Keratinocyte (primary cell): Measurements from ENCODE around the gene SPAG6. TPM values are rescaled to one million over a fixed set of nuclear protein-coding genes. Genes with fewer than 3 reads are reported as not detected.

Experiments used
- DNase-seq: peaks from one replicate; pipeline ENCODE4 v3.0.0-alpha.2; 2011; ENCODE audit warnings: low read depth, missing footprints, low spot score
- FAIRE-seq: peaks from 2 replicates; lab custom pipeline; 2011; peaks lifted over from hg19 to GRCh38; lab: Jason Lieb, UNC
- H2AFZ ChIP-seq: 2 replicates; pipeline ENCODE4 v1.6.0; 2012; ENCODE audit warnings: low read length, control low read depth, inconsistent platforms; ENCODE audit not compliant: control insufficient read depth
- H3K27ac ChIP-seq: 2 replicates; pipeline ENCODE4 v1.5.1; 2011; ENCODE audit warnings: low read length; ENCODE audit not compliant: control insufficient read depth, insufficient read depth
- H3K27me3 ChIP-seq: 3 replicates; pipeline ENCODE4 v1.6.0; 2011; ENCODE audit warnings: low read length; ENCODE audit not compliant: control insufficient read depth, insufficient read depth; ENCODE audit errors: extremely low read depth
- H3K36me3 ChIP-seq, 2 experiments: 2 replicates in 1 of 2; 3 replicates in 1 of 2; pipeline ENCODE4 v1.5.1; 2011; ENCODE audit warnings: low read length in 2 of 2, mild to moderate bottlenecking in 1 of 2; ENCODE audit not compliant: control insufficient read depth in 2 of 2, insufficient read depth in 2 of 2; ENCODE audit errors: extremely low read depth in 1 of 2
- H3K4me1 ChIP-seq: 3 replicates; pipeline ENCODE4 v1.5.1; 2011; ENCODE audit warnings: low read length; ENCODE audit not compliant: control insufficient read depth, insufficient read depth; ENCODE audit errors: extremely low read depth
- H3K4me2 ChIP-seq: 3 replicates; pipeline ENCODE4 v1.6.0; 2011; ENCODE audit warnings: low read depth, low read length; ENCODE audit not compliant: control insufficient read depth, insufficient read depth; ENCODE audit errors: extremely low read depth
- H3K4me3 ChIP-seq, 3 experiments: fragments of 200-600 bp in 1 of 3; sonication (generic) in 1 of 3; 2 replicates in 2 of 3; 3 replicates in 1 of 3; pipeline ENCODE4 v1.5.1; 2011 to 2016; ENCODE audit warnings: low read length in 3 of 3, mild to moderate bottlenecking in 3 of 3, control low read depth in 2 of 3, inconsistent platforms in 1 of 3, low read depth in 1 of 3, mixed read lengths in 1 of 3, mixed run types in 1 of 3, moderate library complexity in 1 of 3; ENCODE audit not compliant: control insufficient read depth in 2 of 3, insufficient read depth in 2 of 3; ENCODE audit errors: extremely low read depth in 1 of 3
- H3K79me2 ChIP-seq: 2 replicates; pipeline ENCODE4 v1.6.0; 2012; ENCODE audit warnings: low read length; ENCODE audit not compliant: control insufficient read depth, insufficient read depth
- H3K9ac ChIP-seq: 3 replicates; pipeline ENCODE4 v1.6.0; 2011; ENCODE audit warnings: low read length; ENCODE audit not compliant: control insufficient read depth, insufficient read depth; ENCODE audit errors: extremely low read depth
- H3K9me1 ChIP-seq: 3 replicates; pipeline ENCODE4 v1.6.0; 2011; ENCODE audit warnings: low read length; ENCODE audit not compliant: control insufficient read depth, insufficient read depth; ENCODE audit errors: extremely low read depth
- H3K9me3 ChIP-seq: 2 replicates; pipeline ENCODE4 v1.5.1; 2012; ENCODE audit warnings: low read depth, low read length; ENCODE audit not compliant: control insufficient read depth
- H4K20me1 ChIP-seq: 3 replicates; pipeline ENCODE4 v1.6.0; 2011; ENCODE audit warnings: low read length; ENCODE audit not compliant: control insufficient read depth, insufficient read depth; ENCODE audit errors: extremely low read depth
- EZH2 ChIP-seq: IDR thresholded peaks from one replicate; pipeline ENCODE4 v1.6.1; 2012; ENCODE audit warnings: inconsistent platforms, mild to moderate bottlenecking, low read length, moderate library complexity
- dilution Hi-C: fragments of 300-500 bp; cut with MboI; formaldehyde crosslinking; loops from one replicate; pipeline ENCODE4 v1.7.0; 2020; ENCODE audit warnings: low sequenced_read_pairs; ENCODE audit not compliant: extremely low pct_ligation_motif_present
- polyA plus RNA-seq, 5 experiments: library from polyadenylated mRNA; depleted of rRNA in 3 of 5; stranded (reverse) in 3 of 5; stranded (forward) in 1 of 5; unstranded in 1 of 5; fragments of >200 nt; gene quantifications; 1 replicate in 1 of 5; 2 replicates in 3 of 5; 3 replicates in 1 of 5; pipeline versions ENCODE4 v1.2.1 to v1.2.3, GENCODE V29; 2011 to 2012; ENCODE audit warnings: missing spikeins in 2 of 5, low read depth in 1 of 5, low replicate concordance in 1 of 5
- TF ChIP-seq, protein P1 (sequence below), 3 experiments: IDR thresholded peaks in 1 of 3; conservative IDR thresholded peaks in 1 of 3; optimal IDR thresholded peaks in 1 of 3; 2 replicates in 2 of 3; 3 replicates in 1 of 3; pipeline versions ENCODE3 to v1.5.1; 2011; ENCODE audit warnings: low read length in 3 of 3, mild to moderate bottlenecking in 3 of 3, moderate library complexity in 2 of 3, control low read depth in 1 of 3, inconsistent platforms in 1 of 3; ENCODE audit not compliant: insufficient read depth in 2 of 3; ENCODE audit errors: extremely low read depth in 1 of 3

SPAG6 gene
- polyA plus RNA-seq, 1 donor (not counting 4 experiments of a cell fraction or from before 2014, with no cell fraction given): not detected

DNA sequence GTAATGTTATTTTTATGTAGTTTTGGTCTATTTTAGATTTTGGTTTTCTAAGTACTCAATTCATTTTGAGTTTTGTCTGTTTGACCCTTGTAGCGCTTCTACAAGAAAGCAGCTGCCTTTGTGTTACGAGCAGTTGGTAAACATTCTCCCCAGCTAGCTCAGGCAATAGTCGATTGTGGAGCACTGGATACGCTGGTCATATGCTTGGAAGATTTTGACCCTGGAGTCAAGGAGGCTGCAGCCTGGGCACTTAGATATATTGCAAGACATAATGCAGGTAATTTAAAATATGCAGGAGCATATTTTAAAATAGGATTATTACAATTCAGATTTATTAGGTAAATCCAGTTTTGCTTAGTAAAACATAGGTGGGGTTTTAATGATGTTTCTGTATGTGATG lies 23.1 kb downstream of the SPAG6 start:
- no peak for FAIRE-seq
- DNase-seq: no peak
- Histone ChIP-seq H3K9ac (no peak overlapping the region), H2AFZ (no peak overlapping the region), H3K27ac (no peak overlapping the region), H3K4me1 (no peaks in the 10 kb centered on the region), H3K9me3 (no peaks in the 10 kb centered on the region), H3K36me3 (no peaks in the 10 kb centered on the region), H3K4me2 (no peak overlapping the region), H3K9me1 (no peaks in the 10 kb centered on the region), H3K79me2 (no peaks in the 10 kb centered on the region), H3K4me3 (no peak overlapping the region), H4K20me1 (no peaks in the 10 kb centered on the region), H3K27me3 (peaks cover 4% of the 10 kb centered on the region)
- dilution Hi-C loops: no loop called here
- TF ChIP-seq, protein P1, sequence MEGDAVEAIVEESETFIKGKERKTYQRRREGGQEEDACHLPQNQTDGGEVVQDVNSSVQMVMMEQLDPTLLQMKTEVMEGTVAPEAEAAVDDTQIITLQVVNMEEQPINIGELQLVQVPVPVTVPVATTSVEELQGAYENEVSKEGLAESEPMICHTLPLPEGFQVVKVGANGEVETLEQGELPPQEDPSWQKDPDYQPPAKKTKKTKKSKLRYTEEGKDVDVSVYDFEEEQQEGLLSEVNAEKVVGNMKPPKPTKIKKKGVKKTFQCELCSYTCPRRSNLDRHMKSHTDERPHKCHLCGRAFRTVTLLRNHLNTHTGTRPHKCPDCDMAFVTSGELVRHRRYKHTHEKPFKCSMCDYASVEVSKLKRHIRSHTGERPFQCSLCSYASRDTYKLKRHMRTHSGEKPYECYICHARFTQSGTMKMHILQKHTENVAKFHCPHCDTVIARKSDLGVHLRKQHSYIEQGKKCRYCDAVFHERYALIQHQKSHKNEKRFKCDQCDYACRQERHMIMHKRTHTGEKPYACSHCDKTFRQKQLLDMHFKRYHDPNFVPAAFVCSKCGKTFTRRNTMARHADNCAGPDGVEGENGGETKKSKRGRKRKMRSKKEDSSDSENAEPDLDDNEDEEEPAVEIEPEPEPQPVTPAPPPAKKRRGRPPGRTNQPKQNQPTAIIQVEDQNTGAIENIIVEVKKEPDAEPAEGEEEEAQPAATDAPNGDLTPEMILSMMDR (optimal IDR thresholded peaks at IDR 0.05 in 1 of 3, IDR thresholded peaks at IDR 0.05 in 1 of 3, conservative IDR thresholded peaks at IDR 0.05 in 1 of 3; ENCODE audit: extremely low read depth in 1 of 3, insufficient read depth in 2 of 3, low read length in 3 of 3): no peak
- TF ChIP-seq EZH2: no peak

DNA sequence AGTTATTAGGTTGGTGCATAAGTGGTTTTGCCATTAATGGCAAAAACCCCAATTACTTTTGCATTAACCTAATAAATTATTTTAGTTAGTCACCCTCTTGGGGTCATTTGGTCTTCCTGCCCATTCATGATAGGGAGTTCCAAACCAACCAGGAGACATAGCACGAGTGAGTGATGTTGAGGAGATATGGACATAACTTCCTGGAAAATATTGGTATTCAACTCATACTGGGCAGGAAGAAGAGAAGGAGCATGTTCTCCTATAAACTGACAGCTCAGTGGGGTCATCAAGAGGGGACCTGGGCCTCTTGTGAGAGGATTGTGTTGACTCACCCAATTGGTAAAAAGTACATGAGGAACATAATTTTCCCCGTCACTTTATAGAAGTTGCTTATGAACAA lies 23.7 kb downstream of the SPAG6 start:
- dilution Hi-C loops: no loop called here
- FAIRE-seq (no peak), DNase-seq (no peak)
- no peak overlapping the region for H2AFZ ChIP-seq
- H3K9me3 ChIP-seq: no peaks in the 10 kb centered on the region
- H3K9me1 ChIP-seq: no peaks in the 10 kb centered on the region
- H3K79me2 ChIP-seq: no peaks in the 10 kb centered on the region
- no peak overlapping the region for H3K4me2 ChIP-seq
- TF ChIP-seq EZH2: no peak
- TF ChIP-seq, protein P1 (optimal IDR thresholded peaks at IDR 0.05 in 1 of 3, IDR thresholded peaks at IDR 0.05 in 1 of 3, conservative IDR thresholded peaks at IDR 0.05 in 1 of 3; ENCODE audit: extremely low read depth in 1 of 3, insufficient read depth in 2 of 3, low read length in 3 of 3): no peak
- peaks cover 4% of the 10 kb centered on the region for H3K27me3 ChIP-seq
- no peaks in the 10 kb centered on the region for H4K20me1 ChIP-seq
- H3K27ac ChIP-seq: no peak overlapping the region
- no peaks in the 10 kb centered on the region for H3K4me1 ChIP-seq
- no peak overlapping the region for H3K9ac ChIP-seq
- no peak overlapping the region for H3K4me3 ChIP-seq
- no peaks in the 10 kb centered on the region for H3K36me3 ChIP-seq
